ENCODE data around the gene FBN1.
A peak's percentile ranks its signal among the peaks of the same experiment; 100 is the strongest.

FBN1 gene

GRCh38 chr15:48647962-48648361 is 2.5 kb upstream of the FBN1 start:
- Histone ChIP-seq H3K36me3 (ENCODE audit: control insufficient read depth, insufficient read depth, low read length) (peaks cover 2% of the 10 kb centered on the region), H2AFZ (no peak overlapping the region), H3K4me2 (ENCODE audit: low read length) (no peak overlapping the region), H3K9me3 (ENCODE audit: control insufficient read depth, low read length) (no peaks in the 10 kb centered on the region), H3K79me2 (no peaks in the 10 kb centered on the region), H3K27ac (no peak overlapping the region), H3K4me1 (no peaks in the 10 kb centered on the region), H3K9ac (no peak overlapping the region), H3K4me3 (ENCODE audit: low read depth, low read length) (no peak overlapping the region), H3K27me3 (ENCODE audit: control insufficient read depth, insufficient read depth, low read length) (no peaks in the 10 kb centered on the region)
- TF ChIP-seq CTCF (IDR thresholded peaks at IDR 0.05), result no peak

GRCh38 chr15:48646331-48646730 is 822 bp upstream of the FBN1 start:
- no peaks in the 10 kb centered on the region for H3K27me3 ChIP-seq (ENCODE audit: control insufficient read depth, insufficient read depth, low read length)
- no peak overlapping the region for H3K27ac ChIP-seq
- H3K4me3 ChIP-seq (ENCODE audit: low read depth, low read length), result peak overlapping the region; percentile 50
- peak overlapping the region; percentile 84 for H2AFZ ChIP-seq
- H3K4me2 ChIP-seq (ENCODE audit: low read length), result peak overlapping the region; percentile 68
- H3K79me2 ChIP-seq, result no peaks in the 10 kb centered on the region
- no peaks in the 10 kb centered on the region for H3K9me3 ChIP-seq (ENCODE audit: control insufficient read depth, low read length)
- no peak overlapping the region for H3K9ac ChIP-seq
- no peak for TF ChIP-seq CTCF (IDR thresholded peaks at IDR 0.05)
- peaks cover 2% of the 10 kb centered on the region for H3K36me3 ChIP-seq (ENCODE audit: control insufficient read depth, insufficient read depth, low read length)
- no peaks in the 10 kb centered on the region for H3K4me1 ChIP-seq

GRCh38 chr15:48644827-48645557 is 517 bp downstream of the FBN1 start:
- Histone ChIP-seq H3K36me3 (ENCODE audit: control insufficient read depth, insufficient read depth, low read length) (no peaks in the 10 kb centered on the region), H3K27me3 (ENCODE audit: control insufficient read depth, insufficient read depth, low read length) (no peaks in the 10 kb centered on the region), H3K4me2 (ENCODE audit: low read length) (peak overlapping the region; percentile 68), H3K79me2 (no peaks in the 10 kb centered on the region), H3K4me1 (no peaks in the 10 kb centered on the region), H3K9me3 (ENCODE audit: control insufficient read depth, low read length) (no peaks in the 10 kb centered on the region), H3K9ac (no peak overlapping the region), H3K27ac (peak overlapping the region; percentile 39), H3K4me3 (ENCODE audit: low read depth, low read length) (peak overlapping the region; percentile 50), H2AFZ (peak overlapping the region; percentile 84)
- no peak for TF ChIP-seq CTCF (IDR thresholded peaks at IDR 0.05)

GRCh38 chr15:48644467-48644826 is 1.1 kb downstream of the FBN1 start:
- no peak overlapping the region for H3K9ac ChIP-seq
- peak overlapping the region; percentile 68 for H3K4me2 ChIP-seq (ENCODE audit: low read length)
- peak overlapping the region; percentile 19 for H3K27ac ChIP-seq
- no peak for TF ChIP-seq CTCF (IDR thresholded peaks at IDR 0.05)
- no peaks in the 10 kb centered on the region for H3K79me2 ChIP-seq
- no peaks in the 10 kb centered on the region for H3K4me1 ChIP-seq
- peak overlapping the region; percentile 46 for H2AFZ ChIP-seq
- no peaks in the 10 kb centered on the region for H3K9me3 ChIP-seq (ENCODE audit: control insufficient read depth, low read length)
- H3K36me3 ChIP-seq (ENCODE audit: control insufficient read depth, insufficient read depth, low read length), result no peaks in the 10 kb centered on the region
- H3K4me3 ChIP-seq (ENCODE audit: low read depth, low read length), result peak overlapping the region; percentile 34
- no peaks in the 10 kb centered on the region for H3K27me3 ChIP-seq (ENCODE audit: control insufficient read depth, insufficient read depth, low read length)

Measured in parathyroid adenoma (tissue), 2 donors.